Fibroblast of pulmonary artery (primary cell): ENCODE data around the gene RNASE13.
"Not testable (repeated sequence)": the region's sequence is repeated elsewhere in the genome, so short reads cannot be mapped to it uniquely, and the experiment has no call there.

ENCODE experiments used
- DNase-seq: peaks from one replicate; pipeline ENCODE4 v3.0.0-alpha.2; 2010; ENCODE audit warnings: low read depth
- H3K4me3 ChIP-seq: replicated peaks from 2 replicates; pipeline ENCODE4 v1.5.1; 2011; ENCODE audit warnings: low read depth, mild to moderate bottlenecking, control low read depth, low read length, moderate library complexity
- CTCF ChIP-seq: IDR thresholded peaks from 2 replicates; pipeline ENCODE4 v1.5.1; 2011; ENCODE audit warnings: mild to moderate bottlenecking, control low read depth, low read length, inconsistent platforms; ENCODE audit errors: missing control alignments

RNASE13 gene

GRCh38 chr14:21049271-21049673 is 14.7 kb upstream of the RNASE13 start:
- no peak for TF ChIP-seq CTCF
- no peak for DNase-seq
- H3K4me3 ChIP-seq, result no peak overlapping the region

- DNase-seq, result peak; percentile 46
- TF ChIP-seq CTCF, result no peak
- no peak overlapping the region for H3K4me3 ChIP-seq
These were observed 14.0 kb upstream of the RNASE13 start for GRCh38 chr14:21048638-21049037.

- DNase-seq, result no peak
These were observed 12.8 kb upstream of the RNASE13 start for GRCh38 chr14:21047378-21047781.

GRCh38 chr14:21043974-21044618 is 9.5 kb upstream of the RNASE13 start:
- no peak for TF ChIP-seq CTCF
- no peak for DNase-seq
- no peak overlapping the region for H3K4me3 ChIP-seq

More at GRCh38 chr14:21047378-21047781, 12.8 kb upstream of the RNASE13 start:
- no peak for TF ChIP-seq CTCF
- no peak overlapping the region for H3K4me3 ChIP-seq

- no peak for DNase-seq
- no peak for TF ChIP-seq CTCF
- H3K4me3 ChIP-seq, result no peak overlapping the region
These were observed 8.9 kb upstream of the RNASE13 start for GRCh38 chr14:21043387-21043973.

- no peak overlapping the region for H3K4me3 ChIP-seq
- no peak for DNase-seq
- no peak for TF ChIP-seq CTCF
These were observed 8.3 kb upstream of the RNASE13 start for GRCh38 chr14:21042918-21043317.

GRCh38 chr14:21041676-21042433 is 7.2 kb upstream of the RNASE13 start, which contains the start of gene RNASE7:
Gene RNASE7, plus strand, starts transcription at chr14:21042362. Its CDS starts 631 bp downstream, at chr14:21042993.
- no peak for TF ChIP-seq CTCF
- peak; percentile 42 for DNase-seq
- H3K4me3 ChIP-seq, result no peak within 1 kb of the TSS

- not testable (repeated sequence) for H3K4me3 ChIP-seq, DNase-seq
These were observed 6.3 kb upstream of the RNASE13 start for GRCh38 chr14:21040941-21041340.
